ENCODE measurements around the gene PPP6R1.
"Not testable (repeated sequence)": the region's sequence is repeated elsewhere in the genome, so short reads cannot be mapped to it uniquely, and the experiment has no call there.

Gene PPP6R1

GRCh38 chr19:55226273-55226672 lies 32.5 kb downstream of the PPP6R1 start:
- H3K4me3 ChIP-seq (ENCODE audit: low read depth, low read length), result no peak overlapping the region

DNA sequence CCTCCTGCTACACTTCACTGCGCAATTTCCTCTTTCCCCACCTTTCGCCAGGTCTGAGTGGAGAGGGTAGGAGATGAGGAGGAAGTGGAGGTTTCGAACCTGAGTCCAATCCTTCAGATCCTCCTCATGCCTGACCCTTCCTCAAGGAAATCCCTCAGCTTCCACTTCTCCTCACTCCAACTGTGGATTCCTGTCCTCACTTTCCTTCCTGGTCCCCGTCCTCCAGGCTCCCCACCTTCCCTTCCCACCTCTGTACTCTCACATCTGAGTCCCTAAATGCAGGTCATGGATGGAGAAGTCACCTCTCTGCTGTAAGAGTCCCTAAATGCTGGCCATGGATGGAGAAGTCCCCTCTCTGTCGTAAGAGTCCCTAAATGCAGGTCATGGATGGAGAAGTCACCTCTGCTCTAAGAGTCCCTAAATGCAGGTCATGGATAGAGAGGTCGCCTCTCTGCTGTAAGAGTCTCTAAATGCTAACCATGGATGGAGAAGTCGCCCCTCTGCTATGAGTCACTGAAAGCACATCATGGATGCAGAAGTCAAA lies 33.3 kb downstream of the PPP6R1 start:
- H3K4me3 ChIP-seq (ENCODE audit: low read depth, low read length), result no peak overlapping the region

GRCh38 chr19:55224679-55225414 lies 34.0 kb downstream of the PPP6R1 start:
- not testable (repeated sequence) for H3K4me3 ChIP-seq (ENCODE audit: low read depth, low read length)

- no peak overlapping the region for H3K4me3 ChIP-seq (ENCODE audit: low read depth, low read length)
Measured at GRCh38 chr19:55224038-55224665, 34.7 kb downstream of the PPP6R1 start.

- H3K4me3 ChIP-seq (ENCODE audit: low read depth, low read length), result no peak overlapping the region
Measured at GRCh38 chr19:55223291-55224037, 35.4 kb downstream of the PPP6R1 start.

GRCh38 chr19:55220525-55220924 lies 38.3 kb downstream of the PPP6R1 start:
- H3K4me3 ChIP-seq (ENCODE audit: low read depth, low read length), result no peak overlapping the region

DNA sequence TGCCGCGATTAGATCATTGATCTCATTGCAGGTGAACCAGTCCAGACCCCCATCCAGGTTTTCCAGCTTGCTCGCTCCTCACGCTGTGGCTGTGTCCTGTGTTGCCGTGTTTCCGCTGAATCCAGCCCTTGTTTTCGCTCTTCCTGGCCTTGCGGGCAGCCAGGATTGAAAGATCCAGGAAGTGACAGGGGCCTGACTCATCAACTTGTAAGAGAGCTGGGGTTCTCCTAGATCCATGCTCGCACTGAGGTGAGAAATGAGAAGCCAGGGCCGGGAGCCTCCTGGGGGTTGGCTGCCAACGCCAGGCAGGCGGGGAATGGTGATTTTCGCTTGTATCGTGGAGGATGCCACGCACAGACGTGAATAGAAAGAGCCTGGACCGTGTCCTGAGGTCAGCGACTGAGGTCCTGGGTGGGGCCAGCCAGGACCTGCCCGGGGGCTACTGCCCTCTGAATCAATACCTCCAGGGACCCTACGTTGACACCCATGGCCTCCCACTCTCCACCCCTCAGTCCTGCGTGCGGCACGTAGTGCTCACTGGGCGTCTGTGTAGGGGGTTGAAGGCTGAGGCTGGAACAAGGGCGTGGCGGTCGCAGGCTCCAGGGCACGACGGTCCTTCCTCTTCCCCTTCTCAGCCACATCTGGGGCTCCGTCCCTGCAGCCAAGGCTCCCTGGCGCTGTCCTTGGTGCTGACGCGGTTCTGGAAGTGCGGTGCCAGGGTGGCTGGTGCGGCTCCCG lies 42.2 kb downstream of the PPP6R1 start:
- peak overlapping the region; percentile 76 for H3K4me3 ChIP-seq (ENCODE audit: low read depth, low read length)

GRCh38 chr19:55213547-55213946 lies 45.3 kb downstream of the PPP6R1 start:
- H3K4me3 ChIP-seq (ENCODE audit: low read depth, low read length), result no peak overlapping the region

DNA sequence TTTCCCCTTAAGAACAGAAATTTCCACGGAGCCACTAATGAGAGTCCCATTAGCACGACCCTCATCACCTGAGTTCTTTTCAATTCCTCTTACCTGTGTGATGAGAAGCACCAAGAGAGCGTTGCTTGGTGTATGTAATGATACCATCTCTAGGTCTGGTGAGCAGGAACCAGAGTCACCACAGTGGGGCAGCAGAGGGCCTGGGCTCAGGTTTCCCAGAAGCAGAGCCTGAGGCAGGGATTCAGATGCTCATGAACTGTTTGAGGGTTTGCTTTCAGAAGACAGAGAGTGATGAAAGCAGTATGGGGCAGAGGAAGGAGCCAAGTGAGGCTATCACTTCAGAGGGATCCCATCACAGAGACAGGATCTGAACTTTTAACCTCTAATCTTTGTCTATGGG lies 46.4 kb downstream of the PPP6R1 start:
- no peak overlapping the region for H3K4me3 ChIP-seq (ENCODE audit: low read depth, low read length)

DNA sequence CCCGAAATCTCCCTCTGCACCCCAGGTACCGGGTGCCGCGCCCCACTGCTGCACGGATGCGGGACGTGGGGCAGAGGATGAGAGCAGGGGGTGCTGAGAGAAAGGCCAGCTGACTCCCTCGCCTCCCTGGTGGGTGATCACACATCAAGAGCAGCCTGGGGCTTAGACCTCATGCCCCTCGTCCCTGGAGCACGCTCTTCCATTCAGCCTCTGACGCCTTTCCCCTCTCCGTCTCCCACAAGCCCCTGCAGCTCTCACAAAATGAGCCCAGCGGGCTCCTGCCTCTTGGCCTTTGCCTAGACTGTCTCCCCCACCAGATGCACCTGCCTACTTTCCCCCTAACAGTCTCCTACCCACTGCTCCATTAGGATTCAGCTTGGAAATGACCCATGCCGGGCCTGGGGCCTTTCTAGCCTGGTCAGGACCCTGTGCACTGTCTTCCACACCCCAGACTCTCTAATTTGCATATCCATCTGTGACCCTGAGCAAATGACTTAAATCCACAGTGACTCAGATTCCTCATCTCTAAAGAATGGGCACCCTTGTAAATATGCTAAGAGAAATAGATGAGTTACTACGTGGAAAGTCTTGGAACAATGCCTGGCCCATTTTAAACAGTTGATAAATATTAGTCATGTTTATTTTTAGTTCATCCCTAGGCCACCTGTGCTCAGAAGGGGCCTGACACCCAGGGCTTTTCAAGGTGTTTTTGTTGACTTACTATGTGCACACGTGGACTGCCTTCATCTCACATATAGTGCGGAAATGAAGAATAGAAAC lies 48.9 kb downstream of the PPP6R1 start:
- H3K4me3 ChIP-seq (ENCODE audit: low read depth, low read length), result no peak overlapping the region

DNA sequence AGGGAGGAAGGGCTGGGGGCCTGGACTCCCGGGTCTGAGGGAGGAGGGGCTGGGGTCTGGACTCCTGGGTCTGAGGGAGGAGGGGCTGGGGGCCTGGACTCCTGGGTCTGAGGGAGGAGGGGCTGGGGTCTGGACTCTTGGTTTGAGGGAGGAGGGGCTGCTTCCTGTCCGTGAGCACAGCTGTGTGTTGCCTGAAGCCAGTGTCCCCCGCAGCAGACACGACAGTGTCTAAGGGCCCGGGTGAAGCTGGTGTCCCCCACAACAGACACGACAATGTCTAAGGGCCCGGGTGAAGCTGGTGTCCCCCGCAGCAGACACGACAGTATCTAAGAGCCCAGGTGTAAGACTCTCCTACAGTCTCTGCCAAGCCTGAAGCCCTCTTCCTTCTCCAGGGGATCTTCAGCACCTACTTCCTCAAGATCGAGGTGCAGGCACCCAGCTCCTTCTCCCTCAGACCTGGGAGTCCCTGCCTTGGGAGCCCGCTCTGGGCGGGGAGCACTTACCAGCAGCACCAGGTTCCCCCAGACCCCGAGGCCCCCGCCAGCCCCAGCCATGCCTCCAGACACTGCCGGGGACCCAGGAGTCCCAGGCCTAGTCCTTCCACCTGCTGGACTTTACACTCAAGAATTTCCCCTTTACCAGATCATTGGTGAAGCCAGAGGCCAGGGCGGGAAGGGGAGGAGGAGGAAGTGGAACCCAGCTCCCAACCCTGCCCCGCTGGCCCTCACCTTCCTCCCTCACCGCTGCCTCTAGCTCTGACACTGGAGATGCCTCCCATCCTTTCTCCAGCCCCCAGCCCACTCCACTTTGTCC lies 49.7 kb downstream of the PPP6R1 start, which contains the start of gene PTPRH:
Gene PTPRH (minus strand): TSS at position 622 of the 813 bp plus-strand sequence. CDS start 68 bp downstream, at position 554.
- H3K4me3 ChIP-seq (ENCODE audit: low read depth, low read length), result no peak within 1 kb of the TSS

DNA sequence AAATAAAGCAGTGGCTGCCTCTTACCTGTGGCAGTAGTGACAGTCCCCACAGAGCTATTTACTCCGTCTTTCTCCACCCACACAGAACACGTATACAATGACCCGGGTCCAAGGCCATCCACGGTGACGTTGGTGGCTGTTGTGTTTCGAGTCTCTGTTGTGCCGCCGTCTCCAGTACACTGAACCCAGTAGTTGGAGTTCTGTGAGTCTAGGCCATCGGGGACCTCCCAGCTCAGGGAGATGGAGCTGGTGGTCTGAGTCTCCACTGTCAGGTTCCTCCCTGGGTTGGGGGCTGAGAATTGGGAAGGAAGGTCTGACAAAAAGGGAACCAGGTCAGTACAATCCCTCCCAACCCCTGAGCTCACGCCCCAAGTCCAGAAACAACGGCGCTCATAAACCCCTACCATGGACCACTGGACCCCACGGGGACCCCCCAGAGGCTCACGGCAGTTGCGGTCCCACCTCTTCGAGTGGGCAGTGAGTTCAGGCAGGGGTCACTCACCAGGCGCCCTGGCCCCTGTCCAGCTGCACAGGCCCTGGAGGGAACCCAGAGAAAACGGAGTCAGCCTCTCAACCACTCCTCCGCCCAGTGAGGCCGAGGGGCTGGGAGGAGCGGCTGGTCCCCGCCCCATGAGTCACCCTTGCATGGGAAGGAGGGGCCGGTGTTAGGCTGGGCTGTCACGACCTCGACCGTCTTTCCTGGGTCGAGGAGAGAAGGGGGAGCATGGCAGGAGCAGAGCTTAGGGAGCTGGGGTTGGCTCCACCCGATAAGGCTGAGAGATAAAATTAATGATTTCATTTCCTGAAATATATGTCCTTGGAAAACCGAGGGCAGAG lies 51.9 kb downstream of the PPP6R1 start:
- H3K4me3 ChIP-seq (ENCODE audit: low read depth, low read length), result no peak overlapping the region

DNA sequence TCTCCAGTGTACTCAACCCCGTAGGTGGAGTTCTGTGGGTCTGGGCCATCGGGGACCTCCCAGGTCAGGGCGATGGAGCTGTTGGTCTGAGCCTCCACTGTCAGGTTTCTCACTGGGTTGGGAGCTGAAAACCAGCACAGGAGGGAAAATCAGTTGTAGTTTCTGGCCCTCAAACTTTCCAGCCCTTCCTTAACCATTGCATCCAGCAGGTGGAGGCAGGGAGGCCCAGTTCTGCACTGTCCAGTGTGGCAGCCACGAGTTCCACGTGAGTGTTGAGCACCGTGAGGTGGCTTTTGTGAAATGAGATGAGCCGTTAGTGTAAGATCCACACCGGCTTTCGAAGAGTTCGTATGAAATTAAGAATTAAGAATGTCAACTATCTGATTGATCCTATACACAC lies 56.6 kb downstream of the PPP6R1 start:
- not testable (repeated sequence) for H3K4me3 ChIP-seq (ENCODE audit: low read depth, low read length)

DNA sequence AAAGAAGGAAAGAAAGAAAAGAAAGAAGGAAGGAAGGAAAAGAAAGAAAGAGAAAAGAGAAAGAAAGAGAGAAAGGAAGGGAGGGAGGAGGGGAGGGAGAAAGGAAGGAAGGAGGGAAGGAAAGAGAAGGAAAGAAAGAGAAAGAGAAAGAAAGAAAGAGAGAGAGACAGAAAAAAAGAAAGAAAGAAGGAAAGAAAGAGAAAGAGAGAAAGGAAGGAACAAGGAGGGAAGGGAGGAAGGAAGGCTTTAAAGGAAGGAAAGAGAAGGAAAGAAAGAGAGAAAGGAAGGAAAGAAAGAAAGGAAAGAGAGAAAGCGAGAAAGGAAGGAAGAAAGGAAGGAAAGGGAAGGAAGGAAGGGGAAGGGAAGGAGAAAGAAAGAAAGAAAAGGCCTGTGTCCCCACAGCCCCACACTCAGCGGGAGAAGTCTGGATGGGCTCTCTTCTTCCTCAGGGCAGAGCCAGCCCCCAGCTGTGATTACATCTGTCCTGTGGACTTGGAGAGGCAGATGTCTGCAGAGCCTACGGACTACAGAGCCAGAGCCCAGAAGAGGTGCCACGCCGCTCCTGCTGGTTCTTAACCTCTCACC lies 59.1 kb downstream of the PPP6R1 start:
- H3K4me3 ChIP-seq (ENCODE audit: low read depth, low read length), result no peak overlapping the region

- H3K4me3 ChIP-seq (ENCODE audit: low read depth, low read length), result no peak overlapping the region
Measured at GRCh38 chr19:55198651-55199050, 60.2 kb downstream of the PPP6R1 start.

GRCh38 chr19:55197528-55197927 lies 61.3 kb downstream of the PPP6R1 start:
- no peak overlapping the region for H3K4me3 ChIP-seq (ENCODE audit: low read depth, low read length)

GRCh38 chr19:55196803-55197202 lies 62.0 kb downstream of the PPP6R1 start:
- H3K4me3 ChIP-seq (ENCODE audit: low read depth, low read length), result no peak overlapping the region

DNA sequence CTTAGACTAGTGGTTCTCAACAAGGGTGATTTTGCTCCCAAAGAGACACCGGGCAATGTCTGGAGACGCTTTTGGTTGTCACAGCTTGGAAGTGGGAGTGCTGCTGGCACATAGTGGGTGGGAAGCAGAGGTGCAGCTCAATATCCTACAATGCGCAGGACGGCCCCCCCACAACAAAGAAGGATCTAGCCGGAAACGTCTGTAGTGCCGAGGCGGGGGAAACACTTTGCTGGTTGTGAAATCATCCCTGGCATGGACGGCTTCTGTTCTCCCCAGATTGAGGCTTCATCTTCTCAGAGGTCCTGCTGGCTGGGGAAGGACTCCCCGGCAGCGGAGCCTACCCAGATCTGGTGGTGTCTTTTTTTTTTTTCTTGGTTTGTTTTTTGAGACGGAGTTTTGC lies 65.3 kb downstream of the PPP6R1 start:
- H3K4me3 ChIP-seq (ENCODE audit: low read depth, low read length), result no peak overlapping the region

Measured in iPS-11a (cell line).